Endothelial cell of umbilical vein (primary cell): ENCODE results near the gene DBNL. TPM values are rescaled to one million over a fixed set of nuclear protein-coding genes. Genes with fewer than 3 reads are reported as not detected.

ENCODE experiments used
- BruUV-seq: library from RNA; stranded (reverse); fragments of 400-500 nt; replicated peaks from 2 replicates; lab custom pipeline; 2021; lab: Mats Ljungman, UMichigan
- CTCF ChIA-PET: fragments of 300-600, 350-600 bp; sonication (Branson Sonifier 250); formaldehyde crosslinking; loops from one replicate; lab custom pipeline; 2021; ENCODE audit warnings: antibody characterized with exemption, inconsistent platforms; lab: Charles Lee
- POLR2A ChIA-PET: fragments of 300-600, 350-600 bp; sonication (Branson Sonifier 250); formaldehyde crosslinking; loops from one replicate; lab custom pipeline; 2021; ENCODE audit warnings: antibody characterized with exemption, inconsistent platforms; lab: Charles Lee
- DNase-seq: peaks from one replicate; pipeline ENCODE4 v3.0.0-alpha.2; 2011; ENCODE audit warnings: low read depth, low spot score
- FAIRE-seq: peaks from 2 replicates; lab custom pipeline; 2011; peaks lifted over from hg19 to GRCh38; lab: Jason Lieb, UNC
- H2AFZ ChIP-seq: 2 replicates; pipeline ENCODE4 v1.6.0; 2012; ENCODE audit warnings: low read depth, low read length, control low read depth, inconsistent platforms
- H3K27ac ChIP-seq: 2 replicates; pipeline ENCODE4 v1.5.1; 2011; ENCODE audit warnings: low read depth, mild to moderate bottlenecking, control low read depth, low read length, moderate library complexity; ENCODE audit not compliant: insufficient read depth
- H3K27me3 ChIP-seq, 2 experiments: 2 replicates each; pipeline versions ENCODE4 v1.6.0 to v1.6.1; 2011; ENCODE audit warnings: low read length in 2 of 2, mixed read lengths in 1 of 2; ENCODE audit not compliant: control insufficient read depth in 2 of 2, insufficient read depth in 2 of 2
- H3K36me3 ChIP-seq, 2 experiments: 2 replicates in 1 of 2; 3 replicates in 1 of 2; pipeline ENCODE4 v1.5.1; 2011; ENCODE audit warnings: low read length in 2 of 2, mild to moderate bottlenecking in 1 of 2, moderate library complexity in 1 of 2; ENCODE audit not compliant: control insufficient read depth in 2 of 2, insufficient read depth in 2 of 2; ENCODE audit errors: extremely low read depth in 1 of 2
- H3K4me1 ChIP-seq: 3 replicates; pipeline ENCODE4 v1.5.1; 2011; ENCODE audit warnings: mild to moderate bottlenecking, low read length; ENCODE audit not compliant: control insufficient read depth, insufficient read depth; ENCODE audit errors: extremely low read depth
- H3K4me2 ChIP-seq: 2 replicates; pipeline ENCODE4 v1.6.1; 2011; ENCODE audit warnings: low read length, control low read depth, mixed read lengths; ENCODE audit not compliant: insufficient read depth
- H3K4me3 ChIP-seq, 3 experiments: fragments of 200-600 bp in 1 of 3; sonication (generic), shearing (Covaris generic) in 1 of 3; replicated peaks in 1 of 3; 2 replicates each; pipeline ENCODE4 v1.5.1; 2011 to 2016; ENCODE audit warnings: control low read depth in 3 of 3, low read length in 3 of 3, mild to moderate bottlenecking in 2 of 3, inconsistent platforms in 1 of 3, low read depth in 1 of 3, moderate library complexity in 1 of 3; ENCODE audit not compliant: insufficient read depth in 1 of 3
- H3K79me2 ChIP-seq: 2 replicates; pipeline ENCODE4 v1.6.0; 2012; ENCODE audit warnings: low read length, inconsistent platforms; ENCODE audit not compliant: control insufficient read depth, insufficient read depth
- H3K9ac ChIP-seq: replicated peaks from 2 replicates; pipeline ENCODE3; 2011; ENCODE audit warnings: low read length, control low read depth; ENCODE audit not compliant: insufficient read depth; ENCODE audit errors: extremely low read depth
- H3K9me1 ChIP-seq: replicated peaks from 3 replicates; pipeline ENCODE4 v1.6.0; 2011; ENCODE audit warnings: mild to moderate bottlenecking, low read length; ENCODE audit not compliant: control insufficient read depth, insufficient read depth; ENCODE audit errors: extremely low read depth
- H3K9me3 ChIP-seq: replicated peaks from 2 replicates; pipeline ENCODE4 v1.5.1; 2012; ENCODE audit warnings: low read length, inconsistent platforms; ENCODE audit not compliant: control insufficient read depth, insufficient read depth
- H4K20me1 ChIP-seq: replicated peaks from 2 replicates; pipeline ENCODE3; 2011; ENCODE audit warnings: mild to moderate bottlenecking, low read length; ENCODE audit not compliant: control insufficient read depth, insufficient read depth; ENCODE audit errors: extremely low read depth
- EZH2 ChIP-seq: IDR thresholded peaks from 2 replicates; pipeline ENCODE4 v1.6.1; 2012; ENCODE audit warnings: borderline replicate concordance, low read depth, mild to moderate bottlenecking, moderate library complexity, low read length, inconsistent platforms; ENCODE audit not compliant: severe bottlenecking
- FOS ChIP-seq: IDR thresholded peaks from 2 replicates; pipeline ENCODE4 v1.6.1; 2011; ENCODE audit warnings: mild to moderate bottlenecking, low read length, moderate library complexity, borderline replicate concordance; ENCODE audit not compliant: insufficient read depth
- GATA2 ChIP-seq: IDR thresholded peaks from 2 replicates; pipeline ENCODE4 v1.7.0; 2011; ENCODE audit warnings: low read depth, mild to moderate bottlenecking, moderate library complexity, mixed read lengths, low read length; ENCODE audit not compliant: insufficient read length, insufficient read depth
- JUN ChIP-seq: IDR thresholded peaks from 2 replicates; pipeline ENCODE4 v1.6.1; 2011; ENCODE audit warnings: borderline replicate concordance, low read depth; ENCODE audit not compliant: insufficient read length, insufficient read depth
- MYC ChIP-seq: IDR thresholded peaks from one replicate; pipeline ENCODE4 v1.6.1; 2011; ENCODE audit warnings: mild to moderate bottlenecking, low read depth, low read length
- POLR2A ChIP-seq: IDR thresholded peaks from 2 replicates; pipeline ENCODE4 v1.6.1; 2012; ENCODE audit warnings: low read depth, mild to moderate bottlenecking, control low read depth, low read length
- POLR2AphosphoS5 ChIP-seq: IDR thresholded peaks from 2 replicates; pipeline ENCODE4 v1.6.1; 2012; ENCODE audit warnings: low read depth, mild to moderate bottlenecking, control low read depth, low read length, moderate library complexity; ENCODE audit not compliant: insufficient read depth
- dilution Hi-C: fragments of 300-500 bp; cut with MboI; formaldehyde crosslinking; loops from one replicate; pipeline ENCODE4 v1.15.0; 2019; ENCODE audit warnings: low sequenced_read_pairs; ENCODE audit not compliant: extremely low pct_ligation_motif_present
- intact Hi-C: fragments of 100-400 bp; cut with micrococcal nuclease; formaldehyde crosslinking; loops from one replicate; pipeline ENCODE4 v1.10.0; 2022
- polyA plus RNA-seq, 4 experiments: library from polyadenylated mRNA; depleted of rRNA in 3 of 4; stranded (reverse) in 3 of 4; unstranded in 1 of 4; fragments of >200 nt; gene quantifications; 2 replicates each; pipeline versions ENCODE4 v1.2.1 to v1.2.3, GENCODE V29; 2011 to 2012; ENCODE audit warnings: missing spikeins in 1 of 4
- total RNA-seq: library from RNA; stranded (reverse); gene quantifications from 2 replicates; pipeline ENCODE4 v1.2.3, GENCODE V29; 2021
- TF ChIP-seq, protein P1 (sequence below), 2 donors: IDR thresholded peaks; 1 replicate in 1 of 2; 2 replicates in 1 of 2; pipeline ENCODE4 v1.5.1; 2011; ENCODE audit warnings: low read length in 2 of 2, mild to moderate bottlenecking in 2 of 2, moderate library complexity in 2 of 2, control low read depth in 1 of 2, inconsistent platforms in 1 of 2, low read depth in 1 of 2; ENCODE audit not compliant: insufficient read depth in 1 of 2; ENCODE audit errors: extremely low read depth in 1 of 2
- TF ChIP-seq, protein P2 (sequence below): IDR thresholded peaks from 2 replicates; pipeline ENCODE4 v1.6.1; 2011; ENCODE audit not compliant: insufficient read depth, insufficient read length

Gene DBNL
- total and polyA plus RNA-seq, 2 donors (not counting 3 experiments of a cell fraction or from before 2014, with no cell fraction given), result 94.0 to 123 TPM

DNA sequence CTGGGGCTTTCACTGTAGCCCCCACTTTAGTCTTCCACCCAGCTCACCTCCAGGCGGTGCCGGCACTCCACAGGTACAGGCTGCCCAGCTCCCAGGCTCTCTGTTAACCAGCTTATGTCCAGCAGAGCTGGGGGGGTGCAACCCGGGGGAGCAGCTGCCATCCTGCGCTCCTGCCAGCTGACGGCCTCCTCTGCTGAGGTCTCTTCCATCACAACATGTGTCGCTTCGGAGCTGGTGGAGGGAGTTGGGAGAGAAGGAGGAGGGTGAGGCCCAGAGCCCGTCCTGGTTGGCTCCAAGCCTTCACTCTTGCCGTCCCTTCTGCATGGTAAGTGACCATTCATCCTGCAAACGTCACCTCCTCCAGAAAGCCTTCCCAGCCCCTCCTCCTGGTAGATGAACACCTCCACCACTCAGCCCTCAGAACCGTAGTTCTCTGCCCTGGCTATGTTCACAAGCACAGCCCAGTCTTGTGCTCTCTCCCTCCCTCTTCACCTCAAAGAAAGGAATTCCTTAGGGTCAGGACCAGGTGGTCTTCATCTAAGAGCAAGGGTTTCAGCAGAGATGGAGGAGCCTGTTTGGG lies 36.3 kb downstream of the DBNL start:
- Histone ChIP-seq H3K4me3 (no peak overlapping the region), H4K20me1 (no peaks in the 10 kb centered on the region), H3K27me3 (no peaks in the 10 kb centered on the region), H3K4me2 (no peak overlapping the region), H3K79me2 (no peaks in the 10 kb centered on the region), H3K9me1 (no peaks in the 10 kb centered on the region), H3K9me3 (no peaks in the 10 kb centered on the region), H3K27ac (no peak overlapping the region), H2AFZ (no peak overlapping the region), H3K4me1 (peaks cover 4% of the 10 kb centered on the region), H3K9ac (no peak overlapping the region), H3K36me3 (peaks cover 0 to 18% of the 10 kb centered on the region in 2 experiments)
- TF ChIP-seq POLR2AphosphoS5, result no peak
- no peak for TF ChIP-seq MYC
- no peak for TF ChIP-seq FOS
- TF ChIP-seq, protein P1, sequence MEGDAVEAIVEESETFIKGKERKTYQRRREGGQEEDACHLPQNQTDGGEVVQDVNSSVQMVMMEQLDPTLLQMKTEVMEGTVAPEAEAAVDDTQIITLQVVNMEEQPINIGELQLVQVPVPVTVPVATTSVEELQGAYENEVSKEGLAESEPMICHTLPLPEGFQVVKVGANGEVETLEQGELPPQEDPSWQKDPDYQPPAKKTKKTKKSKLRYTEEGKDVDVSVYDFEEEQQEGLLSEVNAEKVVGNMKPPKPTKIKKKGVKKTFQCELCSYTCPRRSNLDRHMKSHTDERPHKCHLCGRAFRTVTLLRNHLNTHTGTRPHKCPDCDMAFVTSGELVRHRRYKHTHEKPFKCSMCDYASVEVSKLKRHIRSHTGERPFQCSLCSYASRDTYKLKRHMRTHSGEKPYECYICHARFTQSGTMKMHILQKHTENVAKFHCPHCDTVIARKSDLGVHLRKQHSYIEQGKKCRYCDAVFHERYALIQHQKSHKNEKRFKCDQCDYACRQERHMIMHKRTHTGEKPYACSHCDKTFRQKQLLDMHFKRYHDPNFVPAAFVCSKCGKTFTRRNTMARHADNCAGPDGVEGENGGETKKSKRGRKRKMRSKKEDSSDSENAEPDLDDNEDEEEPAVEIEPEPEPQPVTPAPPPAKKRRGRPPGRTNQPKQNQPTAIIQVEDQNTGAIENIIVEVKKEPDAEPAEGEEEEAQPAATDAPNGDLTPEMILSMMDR (IDR thresholded peaks at IDR 0.05; ENCODE audit: extremely low read depth in 1 of 2, insufficient read depth in 1 of 2, low read depth in 1 of 2, low read length in 2 of 2), result no peak
- no peak for TF ChIP-seq EZH2
- TF ChIP-seq POLR2A, result no peak
- TF ChIP-seq GATA2, result no peak
- TF ChIP-seq, protein P2, sequence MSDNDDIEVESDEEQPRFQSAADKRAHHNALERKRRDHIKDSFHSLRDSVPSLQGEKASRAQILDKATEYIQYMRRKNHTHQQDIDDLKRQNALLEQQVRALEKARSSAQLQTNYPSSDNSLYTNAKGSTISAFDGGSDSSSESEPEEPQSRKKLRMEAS, result no peak
- TF ChIP-seq JUN, result no peak
- CTCF ChIA-PET, result interaction anchor here (0.7 to 1.8 kb wide), 3 partner anchors 8 to 44 kb away, joined by 3 to 8 read pairs (median 4); no protein-coding TSS in a partner anchor
- intact Hi-C loops (no loop called here), dilution Hi-C loops (no loop called here)
- DNase-seq (no peak), FAIRE-seq (no peak)
- no TSS peak for BruUV-seq
- POLR2A ChIA-PET, result no interaction called here
